IPS-18c (cell line): ENCODE results near the gene CERS5.

ENCODE experiments used
- H3K4me3 ChIP-seq: 2 replicates; pipeline ENCODE4 v1.7.0; 2013; ENCODE audit warnings: low read depth, mild to moderate bottlenecking, low read length, moderate library complexity; ENCODE audit not compliant: insufficient read depth
- H3K9me3 ChIP-seq: one replicate; pipeline ENCODE4 v1.6.1; 2013; ENCODE audit warnings: mild to moderate bottlenecking, low read length, moderate library complexity; ENCODE audit not compliant: control insufficient read depth, insufficient read depth

CERS5 gene

GRCh38 chr12:50190859-50191258 is 23.7 kb upstream of the CERS5 start:
- H3K4me3 ChIP-seq, result no peak overlapping the region
- H3K9me3 ChIP-seq, result no peaks in the 10 kb centered on the region

GRCh38 chr12:50188875-50189575 is 21.9 kb upstream of the CERS5 start:
- H3K9me3 ChIP-seq, result no peaks in the 10 kb centered on the region
- no peak overlapping the region for H3K4me3 ChIP-seq

GRCh38 chr12:50188241-50188781 is 21.1 kb upstream of the CERS5 start:
- no peaks in the 10 kb centered on the region for H3K9me3 ChIP-seq
- H3K4me3 ChIP-seq, result no peak overlapping the region

GRCh38 chr12:50187084-50187900 is 20.1 kb upstream of the CERS5 start:
- no peaks in the 10 kb centered on the region for H3K9me3 ChIP-seq
- H3K4me3 ChIP-seq, result no peak overlapping the region

GRCh38 chr12:50186681-50187080 is 19.5 kb upstream of the CERS5 start:
- H3K9me3 ChIP-seq, result no peaks in the 10 kb centered on the region
- no peak overlapping the region for H3K4me3 ChIP-seq

- Histone ChIP-seq H3K4me3 (no peak overlapping the region), H3K9me3 (no peaks in the 10 kb centered on the region)
These were observed 18.9 kb upstream of the CERS5 start for GRCh38 chr12:50185970-50186663.

GRCh38 chr12:50185301-50185895 is 18.2 kb upstream of the CERS5 start:
- Histone ChIP-seq H3K4me3 (no peak overlapping the region), H3K9me3 (no peaks in the 10 kb centered on the region)

GRCh38 chr12:50184261-50184660 is 17.1 kb upstream of the CERS5 start:
- H3K9me3 ChIP-seq, result no peaks in the 10 kb centered on the region
- no peak overlapping the region for H3K4me3 ChIP-seq

- no peak overlapping the region for H3K4me3 ChIP-seq
- peaks cover 2% of the 10 kb centered on the region for H3K9me3 ChIP-seq
These were observed 15.3 kb upstream of the CERS5 start for GRCh38 chr12:50182461-50182860.

- no peak overlapping the region for H3K4me3 ChIP-seq
- H3K9me3 ChIP-seq, result peaks cover 2% of the 10 kb centered on the region
These were observed 14.5 kb upstream of the CERS5 start for GRCh38 chr12:50181691-50182090.

- H3K9me3 ChIP-seq, result peaks cover 2% of the 10 kb centered on the region
- no peak overlapping the region for H3K4me3 ChIP-seq
These were observed 8.5 kb upstream of the CERS5 start for GRCh38 chr12:50175716-50176026.

- H3K4me3 ChIP-seq, result no peak overlapping the region
- peaks cover 2% of the 10 kb centered on the region for H3K9me3 ChIP-seq
These were observed 8.0 kb upstream of the CERS5 start for GRCh38 chr12:50174971-50175715.

GRCh38 chr12:50166799-50167048 is 445 bp downstream of the CERS5 start:
- H3K9me3 ChIP-seq, result no peaks in the 10 kb centered on the region
- peak overlapping the region; percentile 83 for H3K4me3 ChIP-seq

GRCh38 chr12:50164963-50165362 is 2.2 kb downstream of the CERS5 start:
- Histone ChIP-seq H3K4me3 (no peak overlapping the region), H3K9me3 (no peaks in the 10 kb centered on the region)

GRCh38 chr12:50162230-50162629 is 4.9 kb downstream of the CERS5 start:
- Histone ChIP-seq H3K4me3 (no peak overlapping the region), H3K9me3 (no peaks in the 10 kb centered on the region)

- no peak overlapping the region for H3K4me3 ChIP-seq
- no peaks in the 10 kb centered on the region for H3K9me3 ChIP-seq
These were observed 6.5 kb downstream of the CERS5 start for GRCh38 chr12:50160643-50161042.

- Histone ChIP-seq H3K4me3 (no peak overlapping the region), H3K9me3 (no peaks in the 10 kb centered on the region)
These were observed 9.9 kb downstream of the CERS5 start for GRCh38 chr12:50157259-50157658.
